Left lung (tissue), 10 donors: ENCODE results near the gene GFOD2. TPM values are rescaled to one million over a fixed set of nuclear protein-coding genes. Genes with fewer than 3 reads are reported as not detected.

ENCODE experiments used
- ATAC-seq: fragments of 200-7000 bp; cut with Tn5 transposase; one replicate; pipeline ENCODE4 v1.9.1; 2020; ENCODE audit warnings: moderate library complexity
- DNase-seq, 4 donors: peaks; one replicate each; pipeline ENCODE4 v3.0.0-alpha.2; 2013 to 2020
- H3K27ac ChIP-seq, 2 donors: fragments of 200-600 bp; sonication (generic) in 1 of 2; one replicate each; pipeline versions ENCODE4 v1.5.0 to v1.8.0; 2020 to 2021
- H3K27me3 ChIP-seq, 2 donors: fragments of 200-600 bp; sonication (generic) in 1 of 2; one replicate each; pipeline versions ENCODE4 v1.5.0 to v1.8.0; 2020 to 2021
- H3K36me3 ChIP-seq, 2 donors: fragments of 200-600 bp; sonication (generic) in 1 of 2; one replicate each; pipeline versions ENCODE4 v1.5.0 to v1.8.0; 2020 to 2021
- H3K4me1 ChIP-seq, 2 donors: fragments of 200-600 bp; one replicate each; pipeline ENCODE4 v1.8.0; 2021
- H3K4me3 ChIP-seq, 2 donors: fragments of 200-600 bp; sonication (generic) in 1 of 2; one replicate each; pipeline versions ENCODE4 v1.5.0 to v1.8.0; 2020 to 2021; ENCODE audit warnings: mild to moderate bottlenecking in 1 of 2
- H3K9me3 ChIP-seq, 2 donors: fragments of 200-600 bp; sonication (generic) in 1 of 2; one replicate each; pipeline versions ENCODE4 v1.5.0 to v1.8.0; 2020 to 2021
- intact Hi-C, 2 donors: fragments of 100-400 bp; cut with DNase I; formaldehyde crosslinking; loops; one replicate each; pipeline versions ENCODE4 v1.11.2 to v1.14.2; 2022
- polyA plus RNA-seq, 6 donors: library from polyadenylated mRNA; unstranded; fragments of 120-200 nt; gene quantifications; one replicate each; pipeline ENCODE4 v1.2.1, GENCODE V29; 2013; ENCODE audit not compliant: insufficient read length in 6 of 6
- total RNA-seq, 2 donors: library from RNA; stranded (reverse); fragmentation: NEBNext Ultra II Directional; extraction: Animal tissue kit (Norgen Biotek cat#: 25700); gene quantifications; one replicate each; pipeline ENCODE4 v1.2.1, GENCODE V29; 2021
- TF ChIP-seq, protein P1 (sequence below), 2 donors: fragments of 200-600 bp; sonication (generic) in 1 of 2; IDR thresholded peaks; one replicate each; pipeline versions ENCODE4 v1.5.0 to v1.8.0; 2021; ENCODE audit warnings: antibody characterized with exemption in 2 of 2
- donor health status: DM: no; HTN: yes; CAD: no.
- donor health status: DM: no; HTN: no; CAD: no.

The GFOD2 gene
- total and polyA plus RNA-seq, 8 donors, result 13.7 to 39.5 (median 32.1) TPM

DNA sequence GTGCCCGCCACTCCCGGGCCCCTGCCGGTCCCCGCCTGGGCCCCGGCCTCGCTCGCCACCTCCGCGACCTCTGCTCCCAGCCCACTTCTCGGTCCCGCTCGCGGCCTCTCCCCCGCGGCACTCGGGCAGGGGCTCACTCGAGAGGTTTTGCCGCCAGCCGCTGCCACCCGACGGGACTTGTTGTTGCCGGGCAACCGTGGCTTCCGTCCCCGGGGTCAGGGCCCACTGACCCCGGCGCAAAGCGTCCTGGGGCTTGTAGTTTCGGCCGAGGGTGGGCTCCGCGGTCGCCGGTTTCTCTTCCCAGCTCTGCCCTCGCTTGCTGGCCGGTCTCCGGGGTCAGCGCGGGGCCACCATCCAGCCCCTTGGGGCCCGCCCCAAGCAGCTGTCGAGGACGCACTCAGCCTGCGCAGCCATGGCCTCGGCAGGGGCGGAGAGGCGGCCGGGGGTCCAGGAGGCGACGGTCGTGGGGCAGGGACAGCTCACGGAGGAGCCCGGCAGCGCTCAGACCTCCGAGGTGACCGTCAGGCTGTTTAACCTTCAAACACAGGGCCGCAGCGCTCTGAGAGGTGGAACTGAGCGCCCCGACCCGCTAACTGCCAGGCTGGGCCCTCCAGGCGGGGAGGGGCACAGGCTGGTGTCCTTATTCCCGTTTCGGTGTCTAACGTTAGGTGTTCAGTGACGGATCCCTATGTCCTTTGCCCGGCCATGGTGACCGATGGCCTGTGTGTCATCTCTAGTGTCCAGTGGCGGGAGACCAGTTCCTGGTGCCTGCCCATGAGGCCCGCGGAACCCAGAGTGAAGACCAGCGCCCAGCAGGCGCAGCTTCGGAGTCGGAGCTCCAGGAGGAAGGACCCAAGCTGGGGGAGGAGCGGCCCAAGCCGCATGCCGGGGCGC is 52.3 kb downstream of the GFOD2 start, which contains the start of the genes C16orf86 and ENKD1:
C16orf86 (plus strand) TSS at position 256 of the 894 bp plus-strand sequence; CDS start at position 413, 157 bp downstream.
ENKD1 (minus strand) TSS at position 192 of the 894 bp plus-strand sequence. CDS start 308 bp downstream, outside the sequence.
- DNase-seq (peak; percentile 72 to 95 (median 88)), ATAC-seq (peak; percentile 86)
- Histone ChIP-seq H3K27me3 (no peaks in the 10 kb centered on the region), H3K4me1 (peaks cover 15 to 39% of the 10 kb centered on the region in 2 donors), H3K27ac (peak within 1 kb of the TSS; percentile 86 to 91), H3K4me3 (peak within 1 kb of the TSS; percentile 79 to 86), H3K9me3 (no peaks in the 10 kb centered on the region), H3K36me3 (peaks cover 0 to 11% of the 10 kb centered on the region in 2 donors)
- TF ChIP-seq, protein P1, sequence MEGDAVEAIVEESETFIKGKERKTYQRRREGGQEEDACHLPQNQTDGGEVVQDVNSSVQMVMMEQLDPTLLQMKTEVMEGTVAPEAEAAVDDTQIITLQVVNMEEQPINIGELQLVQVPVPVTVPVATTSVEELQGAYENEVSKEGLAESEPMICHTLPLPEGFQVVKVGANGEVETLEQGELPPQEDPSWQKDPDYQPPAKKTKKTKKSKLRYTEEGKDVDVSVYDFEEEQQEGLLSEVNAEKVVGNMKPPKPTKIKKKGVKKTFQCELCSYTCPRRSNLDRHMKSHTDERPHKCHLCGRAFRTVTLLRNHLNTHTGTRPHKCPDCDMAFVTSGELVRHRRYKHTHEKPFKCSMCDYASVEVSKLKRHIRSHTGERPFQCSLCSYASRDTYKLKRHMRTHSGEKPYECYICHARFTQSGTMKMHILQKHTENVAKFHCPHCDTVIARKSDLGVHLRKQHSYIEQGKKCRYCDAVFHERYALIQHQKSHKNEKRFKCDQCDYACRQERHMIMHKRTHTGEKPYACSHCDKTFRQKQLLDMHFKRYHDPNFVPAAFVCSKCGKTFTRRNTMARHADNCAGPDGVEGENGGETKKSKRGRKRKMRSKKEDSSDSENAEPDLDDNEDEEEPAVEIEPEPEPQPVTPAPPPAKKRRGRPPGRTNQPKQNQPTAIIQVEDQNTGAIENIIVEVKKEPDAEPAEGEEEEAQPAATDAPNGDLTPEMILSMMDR (IDR thresholded peaks at IDR 0.05), result no peak
- intact Hi-C loops, result loop anchor here in 1 of 2 donors (5.0 kb wide), 1 partner anchor 105 kb away; the partner anchor contains the start of gene CTCF

DNA sequence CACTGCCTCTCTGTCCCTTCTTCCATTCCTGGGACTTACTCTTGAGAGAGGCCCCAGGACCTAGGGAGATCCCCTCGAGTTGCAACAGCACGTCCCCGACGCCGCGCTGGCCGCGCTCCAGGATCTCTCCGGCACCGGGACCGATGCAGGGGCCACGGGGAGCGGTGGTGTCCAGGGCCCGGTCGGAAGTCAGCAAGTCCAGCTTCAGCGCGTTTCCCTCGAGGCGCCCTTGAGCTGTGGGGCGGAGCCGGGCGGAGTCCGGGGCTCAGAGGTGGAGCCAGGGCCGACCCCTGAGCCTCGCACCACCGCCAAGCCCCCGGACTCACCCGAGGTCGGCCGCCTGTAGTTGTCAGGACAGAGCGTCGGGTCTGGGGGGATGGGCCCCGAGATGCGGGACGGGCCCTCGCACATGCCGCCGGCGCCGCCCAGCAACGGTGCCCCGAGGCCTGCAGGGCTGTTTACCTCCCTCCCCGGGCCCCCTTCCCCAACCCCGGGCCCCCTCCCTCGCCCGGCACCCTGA is 53.0 kb downstream of the GFOD2 start:
- intact Hi-C loops, result loop anchor here in 1 of 2 donors (5.0 kb wide), 1 partner anchor 104 kb away; the partner anchor contains the start of gene CTCF
- H3K36me3 ChIP-seq, result peaks cover 0 to 11% of the 10 kb centered on the region in 2 donors
- no peaks in the 10 kb centered on the region for H3K27me3 ChIP-seq
- H3K9me3 ChIP-seq, result no peaks in the 10 kb centered on the region
- H3K27ac ChIP-seq, result peak overlapping the region; percentile 86 to 91
- TF ChIP-seq, protein P1 (IDR thresholded peaks at IDR 0.05), result no peak
- peak overlapping the region; percentile 79 to 86 for H3K4me3 ChIP-seq
- ATAC-seq (peak; percentile 35), DNase-seq (peak in 2 of 4 donors; percentile 47 to 88)
- H3K4me1 ChIP-seq, result peaks cover 20 to 43% of the 10 kb centered on the region in 2 donors

DNA sequence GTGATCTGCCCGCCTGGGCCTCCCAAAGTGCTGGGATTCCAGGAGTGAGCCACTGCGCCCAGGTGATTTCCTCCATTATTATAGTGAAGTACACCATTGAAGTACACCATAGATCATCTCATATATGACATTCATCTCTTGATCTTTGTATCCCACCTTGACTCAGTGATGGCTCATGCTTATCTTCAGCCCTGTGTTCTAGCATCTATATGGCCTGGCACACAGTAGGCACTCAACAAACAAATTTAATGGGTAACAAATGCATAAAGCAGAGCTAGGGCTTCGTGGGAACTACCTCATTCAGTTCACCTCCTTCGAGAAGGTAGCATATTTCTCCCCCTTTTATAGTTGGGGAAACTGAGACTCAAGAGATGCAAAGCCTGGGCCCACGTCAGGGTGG is 53.5 kb downstream of the GFOD2 start:
- Histone ChIP-seq H3K27me3 (no peaks in the 10 kb centered on the region), H3K27ac (peak overlapping the region in 1 of 2 donors; percentile 91), H3K4me1 (peaks cover 20 to 45% of the 10 kb centered on the region in 2 donors), H3K36me3 (peaks cover 0 to 11% of the 10 kb centered on the region in 2 donors), H3K4me3 (peak overlapping the region; percentile 79 to 86), H3K9me3 (no peaks in the 10 kb centered on the region)
- ATAC-seq, result no peak
- TF ChIP-seq, protein P1 (IDR thresholded peaks at IDR 0.05), result no peak
- intact Hi-C loops, result loop anchor here in 1 of 2 donors (5.0 kb wide), 1 partner anchor 103 kb away; the partner anchor contains the start of gene CTCF
- DNase-seq, result no peak

DNA sequence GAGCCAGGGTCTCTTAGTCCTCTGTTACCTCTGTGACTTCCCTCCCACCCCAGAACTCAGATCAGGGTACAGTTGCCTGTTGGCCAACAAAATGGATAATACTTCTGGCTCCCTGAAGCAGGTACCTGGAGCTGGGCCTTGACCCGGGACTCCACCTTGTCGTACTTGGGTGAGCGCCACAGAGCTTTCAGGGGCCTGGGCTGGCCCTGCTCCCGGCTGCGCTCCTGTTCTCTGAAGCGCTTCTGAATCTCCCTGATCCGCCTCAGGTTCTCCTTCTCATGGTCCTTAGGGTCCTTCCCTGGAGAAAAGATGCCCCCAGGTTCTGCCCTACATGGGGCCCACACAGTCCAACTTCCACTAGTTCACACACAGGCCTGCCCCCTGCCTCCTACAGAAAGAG is 54.2 kb downstream of the GFOD2 start:
- no peak overlapping the region for H3K4me3 ChIP-seq
- H3K9me3 ChIP-seq, result no peaks in the 10 kb centered on the region
- H3K27ac ChIP-seq, result no peak overlapping the region
- peaks cover 0 to 11% of the 10 kb centered on the region in 2 donors for H3K36me3 ChIP-seq
- DNase-seq (no peak), ATAC-seq (no peak)
- H3K4me1 ChIP-seq, result peaks cover 20 to 45% of the 10 kb centered on the region in 2 donors
- intact Hi-C loops, result loop anchor here in 1 of 2 donors (5.0 kb wide), 1 partner anchor 103 kb away; the partner anchor contains the start of gene CTCF
- TF ChIP-seq, protein P1 (IDR thresholded peaks at IDR 0.05), result no peak
- H3K27me3 ChIP-seq, result no peaks in the 10 kb centered on the region
